Keratinocyte (primary cell): ENCODE data around the gene HS6ST3. TPM values are rescaled to one million over a fixed set of nuclear protein-coding genes. Genes with fewer than 3 reads are reported as not detected.

Experiments used
- DNase-seq: peaks from one replicate; pipeline ENCODE4 v3.0.0-alpha.2; 2011; ENCODE audit warnings: low read depth, missing footprints, low spot score
- FAIRE-seq: peaks from 2 replicates; lab custom pipeline; 2011; peaks lifted over from hg19 to GRCh38; lab: Jason Lieb, UNC
- H2AFZ ChIP-seq: 2 replicates; pipeline ENCODE4 v1.6.0; 2012; ENCODE audit warnings: low read length, control low read depth, inconsistent platforms; ENCODE audit not compliant: control insufficient read depth
- H3K27ac ChIP-seq: 2 replicates; pipeline ENCODE4 v1.5.1; 2011; ENCODE audit warnings: low read length; ENCODE audit not compliant: control insufficient read depth, insufficient read depth
- H3K27me3 ChIP-seq: 3 replicates; pipeline ENCODE4 v1.6.0; 2011; ENCODE audit warnings: low read length; ENCODE audit not compliant: control insufficient read depth, insufficient read depth; ENCODE audit errors: extremely low read depth
- H3K36me3 ChIP-seq, 2 experiments: 2 replicates in 1 of 2; 3 replicates in 1 of 2; pipeline ENCODE4 v1.5.1; 2011; ENCODE audit warnings: low read length in 2 of 2, mild to moderate bottlenecking in 1 of 2; ENCODE audit not compliant: control insufficient read depth in 2 of 2, insufficient read depth in 2 of 2; ENCODE audit errors: extremely low read depth in 1 of 2
- H3K4me1 ChIP-seq: 3 replicates; pipeline ENCODE4 v1.5.1; 2011; ENCODE audit warnings: low read length; ENCODE audit not compliant: control insufficient read depth, insufficient read depth; ENCODE audit errors: extremely low read depth
- H3K4me2 ChIP-seq: 3 replicates; pipeline ENCODE4 v1.6.0; 2011; ENCODE audit warnings: low read depth, low read length; ENCODE audit not compliant: control insufficient read depth, insufficient read depth; ENCODE audit errors: extremely low read depth
- H3K4me3 ChIP-seq, 3 experiments: fragments of 200-600 bp in 1 of 3; sonication (generic) in 1 of 3; 2 replicates in 2 of 3; 3 replicates in 1 of 3; pipeline ENCODE4 v1.5.1; 2011 to 2016; ENCODE audit warnings: low read length in 3 of 3, mild to moderate bottlenecking in 3 of 3, control low read depth in 2 of 3, inconsistent platforms in 1 of 3, low read depth in 1 of 3, mixed read lengths in 1 of 3, mixed run types in 1 of 3, moderate library complexity in 1 of 3; ENCODE audit not compliant: control insufficient read depth in 2 of 3, insufficient read depth in 2 of 3; ENCODE audit errors: extremely low read depth in 1 of 3
- H3K79me2 ChIP-seq: 2 replicates; pipeline ENCODE4 v1.6.0; 2012; ENCODE audit warnings: low read length; ENCODE audit not compliant: control insufficient read depth, insufficient read depth
- H3K9ac ChIP-seq: 3 replicates; pipeline ENCODE4 v1.6.0; 2011; ENCODE audit warnings: low read length; ENCODE audit not compliant: control insufficient read depth, insufficient read depth; ENCODE audit errors: extremely low read depth
- H3K9me1 ChIP-seq: 3 replicates; pipeline ENCODE4 v1.6.0; 2011; ENCODE audit warnings: low read length; ENCODE audit not compliant: control insufficient read depth, insufficient read depth; ENCODE audit errors: extremely low read depth
- H3K9me3 ChIP-seq: 2 replicates; pipeline ENCODE4 v1.5.1; 2012; ENCODE audit warnings: low read depth, low read length; ENCODE audit not compliant: control insufficient read depth
- H4K20me1 ChIP-seq: 3 replicates; pipeline ENCODE4 v1.6.0; 2011; ENCODE audit warnings: low read length; ENCODE audit not compliant: control insufficient read depth, insufficient read depth; ENCODE audit errors: extremely low read depth
- CTCF ChIP-seq, 3 experiments: IDR thresholded peaks in 1 of 3; conservative IDR thresholded peaks in 1 of 3; optimal IDR thresholded peaks in 1 of 3; 2 replicates in 2 of 3; 3 replicates in 1 of 3; pipeline versions ENCODE3 to v1.5.1; 2011; ENCODE audit warnings: low read length in 3 of 3, mild to moderate bottlenecking in 3 of 3, moderate library complexity in 2 of 3, control low read depth in 1 of 3, inconsistent platforms in 1 of 3; ENCODE audit not compliant: insufficient read depth in 2 of 3; ENCODE audit errors: extremely low read depth in 1 of 3
- EZH2 ChIP-seq: IDR thresholded peaks from one replicate; pipeline ENCODE4 v1.6.1; 2012; ENCODE audit warnings: inconsistent platforms, mild to moderate bottlenecking, low read length, moderate library complexity
- dilution Hi-C: fragments of 300-500 bp; cut with MboI; formaldehyde crosslinking; loops from one replicate; pipeline ENCODE4 v1.7.0; 2020; ENCODE audit warnings: low sequenced_read_pairs; ENCODE audit not compliant: extremely low pct_ligation_motif_present
- polyA plus RNA-seq, 5 experiments: library from polyadenylated mRNA; depleted of rRNA in 3 of 5; stranded (reverse) in 3 of 5; stranded (forward) in 1 of 5; unstranded in 1 of 5; fragments of >200 nt; gene quantifications; 1 replicate in 1 of 5; 2 replicates in 3 of 5; 3 replicates in 1 of 5; pipeline versions ENCODE4 v1.2.1 to v1.2.3, GENCODE V29; 2011 to 2012; ENCODE audit warnings: missing spikeins in 2 of 5, low read depth in 1 of 5, low replicate concordance in 1 of 5

HS6ST3 gene
- polyA plus RNA-seq, 1 donor (not counting 4 experiments of a cell fraction or from before 2014, with no cell fraction given): 0.03 TPM

- FAIRE-seq: no peak
- no peak for DNase-seq
- peaks cover 33% of the 10 kb centered on the region for H3K27me3 ChIP-seq
- no peaks in the 10 kb centered on the region for H4K20me1 ChIP-seq
- no peaks in the 10 kb centered on the region for H3K79me2 ChIP-seq
- no peak overlapping the region for H3K4me2 ChIP-seq
- peaks cover 4% of the 10 kb centered on the region for H3K4me1 ChIP-seq
- H3K4me3 ChIP-seq: no peak overlapping the region
- no peaks in the 10 kb centered on the region for H3K9me1 ChIP-seq
- no peak overlapping the region for H3K9ac ChIP-seq
- H2AFZ ChIP-seq: no peak overlapping the region
- no peaks in the 10 kb centered on the region for H3K9me3 ChIP-seq
- no peak overlapping the region for H3K27ac ChIP-seq
- dilution Hi-C loops: no loop called here
- H3K36me3 ChIP-seq: no peaks in the 10 kb centered on the region
- TF ChIP-seq CTCF (optimal IDR thresholded peaks at IDR 0.05 in 1 of 3, IDR thresholded peaks at IDR 0.05 in 1 of 3, conservative IDR thresholded peaks at IDR 0.05 in 1 of 3; ENCODE audit: extremely low read depth in 1 of 3, insufficient read depth in 2 of 3, low read length in 3 of 3): no peak
- TF ChIP-seq EZH2: no peak
Observed at GRCh38 chr13:96093296-96094006, 3.5 kb downstream of the HS6ST3 start.

- Histone ChIP-seq H3K4me2 (no peak overlapping the region), H3K4me1 (no peaks in the 10 kb centered on the region)
- no peak for DNase-seq
Observed at GRCh38 chr13:96100457-96101220, 10.7 kb downstream of the HS6ST3 start.

More at GRCh38 chr13:96100457-96101220, 10.7 kb downstream of the HS6ST3 start:
- dilution Hi-C loops: no loop called here
- Histone ChIP-seq H3K79me2 (no peaks in the 10 kb centered on the region), H3K9me3 (no peaks in the 10 kb centered on the region), H3K4me3 (no peak overlapping the region), H4K20me1 (no peaks in the 10 kb centered on the region), H2AFZ (no peak overlapping the region), H3K9me1 (no peaks in the 10 kb centered on the region), H3K9ac (no peak overlapping the region), H3K27me3 (no peaks in the 10 kb centered on the region), H3K27ac (no peak overlapping the region), H3K36me3 (no peaks in the 10 kb centered on the region)
- TF ChIP-seq EZH2 (no peak), CTCF (optimal IDR thresholded peaks at IDR 0.05 in 1 of 3, IDR thresholded peaks at IDR 0.05 in 1 of 3, conservative IDR thresholded peaks at IDR 0.05 in 1 of 3; ENCODE audit: extremely low read depth in 1 of 3, insufficient read depth in 2 of 3, low read length in 3 of 3) (no peak)
- FAIRE-seq: no peak
